VCaP (cell line): ENCODE measurements around the gene NUDT2.

Experiments used
- H3K27ac ChIP-seq: fragments of 450-650 bp; 2 replicates; pipeline ENCODE4 v1.5.1; 2017
- CTCF ChIP-seq: fragments of 450-650 bp; conservative IDR thresholded peaks from 2 replicates; pipeline ENCODE4 v1.5.1; 2017; ENCODE audit warnings: mild to moderate bottlenecking, moderate library complexity

The NUDT2 gene

DNA sequence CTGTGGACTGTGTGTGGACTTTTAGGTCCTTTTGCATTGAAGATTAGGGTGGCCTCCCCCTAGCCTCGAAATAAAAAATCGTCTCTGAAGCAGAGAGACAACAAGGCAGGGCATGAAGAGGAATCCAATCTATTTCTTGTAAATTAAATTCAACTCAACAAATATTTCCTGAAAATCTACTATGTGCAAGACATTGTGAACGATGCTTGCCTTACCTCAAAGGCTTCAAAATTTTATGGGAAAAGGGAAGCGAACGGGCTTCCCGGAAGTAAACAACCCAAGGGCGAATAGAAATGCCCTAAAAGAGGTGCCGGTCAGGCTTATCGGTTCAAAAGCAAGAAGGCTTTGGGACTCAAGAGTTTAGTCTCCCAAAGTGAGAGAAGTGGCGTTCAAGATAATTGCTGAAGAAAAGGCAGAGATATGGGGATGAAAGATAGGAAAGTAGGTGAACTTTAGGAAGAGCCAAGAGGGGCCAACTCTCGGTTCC lies 826 bp upstream of the NUDT2 start:
- no peak for TF ChIP-seq CTCF
- H3K27ac ChIP-seq: peak overlapping the region; percentile 95

- peak overlapping the region; percentile 95; the same call in 1 of the 2 replicates for H3K27ac ChIP-seq
- TF ChIP-seq CTCF: no peak
These were observed 1.8 kb downstream of the NUDT2 start for GRCh38 chr9:34331196-34331595.

DNA sequence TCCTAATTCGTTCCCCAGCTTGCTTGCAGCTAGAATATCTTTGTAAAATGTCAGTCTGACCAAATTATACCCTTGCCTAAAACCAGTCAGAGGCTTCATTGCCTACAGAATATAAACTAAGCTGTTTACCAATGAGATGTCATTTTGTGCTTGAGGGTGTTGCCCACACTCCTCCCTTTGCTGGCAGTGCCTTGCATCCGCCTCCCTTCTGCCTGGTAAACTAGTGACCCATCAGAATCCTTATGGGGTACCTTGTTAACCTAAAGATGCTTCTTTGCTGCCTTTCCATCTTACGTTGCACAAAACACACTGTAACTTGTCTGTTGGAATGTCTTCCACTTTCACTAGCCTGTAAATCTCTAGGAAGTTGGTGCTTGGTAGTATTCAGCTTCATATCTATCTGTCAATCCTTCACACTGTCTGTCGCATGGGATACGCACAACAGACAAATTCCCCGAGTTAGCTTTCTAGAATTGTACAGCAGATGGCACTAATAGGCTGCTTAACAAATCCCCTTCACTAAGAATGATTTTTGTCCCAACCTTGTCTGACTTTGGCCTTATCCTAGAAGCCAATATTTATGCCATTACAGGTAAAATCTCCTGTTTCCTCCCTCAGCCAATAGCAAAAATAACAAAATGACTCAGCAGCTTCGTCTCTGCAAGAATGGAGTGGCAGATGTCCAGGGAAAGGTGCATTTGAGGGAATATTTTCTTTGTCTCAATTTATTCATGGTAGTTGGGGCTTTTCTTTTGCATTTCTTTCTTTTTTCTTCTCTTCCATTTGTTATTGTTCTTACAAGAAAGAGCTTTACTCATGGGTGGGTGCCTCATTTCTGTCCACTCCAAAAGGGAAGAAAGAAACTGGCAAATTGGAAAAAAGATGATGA lies 3.0 kb downstream of the NUDT2 start:
- no peak overlapping the region for H3K27ac ChIP-seq
- TF ChIP-seq CTCF: peak; percentile 79

- H3K27ac ChIP-seq: no peak overlapping the region
These were observed 4.5 kb downstream of the NUDT2 start for GRCh38 chr9:34333836-34334235.

DNA sequence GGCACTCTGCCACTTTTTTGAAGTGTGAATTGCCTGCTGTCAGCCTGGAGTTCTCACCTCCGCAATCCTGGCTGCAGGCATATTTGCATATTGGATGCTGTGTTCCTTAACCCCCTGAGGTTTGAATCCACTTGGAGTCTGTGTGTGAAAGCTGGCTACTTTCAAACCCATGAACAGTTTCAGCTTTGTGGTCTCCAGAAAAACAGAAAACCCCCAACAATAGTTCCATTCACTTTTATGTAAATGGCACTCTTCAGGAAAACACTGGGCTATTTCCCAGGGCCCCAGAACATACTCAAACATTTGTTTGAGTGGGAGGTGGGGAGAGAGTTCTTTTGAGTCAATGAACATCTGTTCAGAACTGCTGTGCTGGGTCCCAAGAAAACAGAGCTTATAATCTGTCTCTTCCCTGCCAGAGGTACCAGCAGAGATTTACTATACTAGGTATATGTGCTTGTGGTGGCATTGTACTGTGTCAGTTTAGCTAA lies 5.0 kb downstream of the NUDT2 start:
- TF ChIP-seq CTCF: no peak
- no peak overlapping the region for H3K27ac ChIP-seq

More at GRCh38 chr9:34333836-34334235, 4.5 kb downstream of the NUDT2 start:
- no peak for TF ChIP-seq CTCF

GRCh38 chr9:34334916-34335315 lies 5.5 kb downstream of the NUDT2 start:
- no peak overlapping the region for H3K27ac ChIP-seq
- no peak for TF ChIP-seq CTCF

- no peak overlapping the region for H3K27ac ChIP-seq
- TF ChIP-seq CTCF: no peak
These were observed 6.0 kb downstream of the NUDT2 start for GRCh38 chr9:34335376-34335775.
